HCT116 (cell line): ENCODE measurements around the gene MTG2. TPM values are rescaled to one million over a fixed set of nuclear protein-coding genes. Genes with fewer than 3 reads are reported as not detected.

Experiments
- ATAC-seq: fragments of 200-7000 bp; cut with Tn5 transposase; 2 replicates; pipeline ENCODE4 v1.9.1; 2020; ENCODE audit warnings: mild to moderate bottlenecking, moderate library complexity
- BruUV-seq: library from RNA; stranded (reverse); fragments of 400-500 nt; replicated peaks from 2 replicates; lab custom pipeline; 2021; lab: Mats Ljungman, UMichigan
- CTCF ChIA-PET: fragments of 300-600 bp; sonication (Branson Sonifier 250); formaldehyde crosslinking; loops from one replicate; lab custom pipeline; 2021; ENCODE audit warnings: antibody characterized with exemption; lab: Charles Lee
- POLR2A ChIA-PET: fragments of 300-600, 350-600 bp; sonication (Branson Sonifier 250); formaldehyde crosslinking; loops from one replicate; lab custom pipeline; 2021; ENCODE audit warnings: antibody characterized with exemption; lab: Charles Lee
- RAD21 ChIA-PET, 2 experiments: fragments of 300-600 bp; sonication (Branson Sonifier 250); formaldehyde crosslinking; loops; one replicate each; lab custom pipeline; 2023; ENCODE audit warnings: low total read pairs in 2 of 2; ENCODE audit not compliant: uncharacterized antibody in 2 of 2, unreplicated experiment in 2 of 2, low non-redundant PET in 1 of 2; lab: Charles Lee
- DNase-seq: peaks from one replicate; pipeline ENCODE4 v3.0.0-alpha.2; 2010; ENCODE audit warnings: low read depth, low spot score
- H2AFZ ChIP-seq: fragments of 200-600 bp; shearing (Covaris generic), sonication (generic); 2 replicates; pipeline ENCODE4 v1.6.1; 2017; ENCODE audit warnings: low read depth, mixed run types, mixed read lengths, antibody characterized with exemption, low read length; ENCODE audit not compliant: poor library complexity, severe bottlenecking
- H3K27ac ChIP-seq: 2 replicates; pipeline ENCODE4 v1.5.1; 2012; ENCODE audit warnings: low read depth, low read length
- H3K27me3 ChIP-seq: fragments of 200-600 bp; sonication (generic); 2 replicates; pipeline ENCODE4 v1.6.1; 2016; ENCODE audit warnings: mixed run types, low read length, mixed read lengths; ENCODE audit not compliant: insufficient read depth
- H3K36me3 ChIP-seq, 2 experiments: fragments of 200-500 bp in 1 of 2; fragments of 200-600 bp in 1 of 2; sonication (Bioruptor generic) in 1 of 2; sonication (generic) in 1 of 2; 2 replicates each; pipeline versions ENCODE4 v1.5.1 to v1.6.1; 2014 to 2016; ENCODE audit warnings: low read length in 2 of 2, inconsistent platforms in 1 of 2, mixed read lengths in 1 of 2, mixed run types in 1 of 2; ENCODE audit not compliant: insufficient read depth in 2 of 2, control insufficient read depth in 1 of 2
- H3K4me1 ChIP-seq, 2 experiments: fragments of 200-600 bp in 1 of 2; sonication (generic) in 1 of 2; 2 replicates each; pipeline versions ENCODE4 v1.5.1 to v1.6.1; 2012 to 2017; ENCODE audit warnings: low read length in 2 of 2, inconsistent platforms in 1 of 2, mild to moderate bottlenecking in 1 of 2, mixed read lengths in 1 of 2, mixed run types in 1 of 2, moderate library complexity in 1 of 2; ENCODE audit not compliant: insufficient read depth in 2 of 2, control insufficient read depth in 1 of 2
- H3K4me2 ChIP-seq: fragments of 200-600 bp; sonication (generic); 2 replicates; pipeline ENCODE4 v1.6.1; 2017; ENCODE audit warnings: mixed run types, low read length, mixed read lengths
- H3K4me3 ChIP-seq, 2 experiments: fragments of 200-600 bp in 1 of 2; sonication (generic) in 1 of 2; replicated peaks in 1 of 2; 2 replicates each; pipeline ENCODE4 v1.5.1; 2011 to 2016; ENCODE audit warnings: low read length in 2 of 2, control low read depth in 1 of 2, low read depth in 1 of 2, mild to moderate bottlenecking in 1 of 2, mixed read lengths in 1 of 2, mixed run types in 1 of 2
- H3K79me2 ChIP-seq: fragments of 200-600 bp; sonication (generic); 2 replicates; pipeline ENCODE4 v1.6.1; 2017; ENCODE audit warnings: mild to moderate bottlenecking, mixed run types, low read length, moderate library complexity, mixed read lengths; ENCODE audit not compliant: insufficient read depth
- H3K9ac ChIP-seq: fragments of 200-600 bp; sonication (generic); 2 replicates; pipeline ENCODE4 v1.6.1; 2016; ENCODE audit warnings: low read length, mixed read lengths
- H3K9me2 ChIP-seq: fragments of 200-600 bp; sonication (generic), shearing (Covaris generic); 2 replicates; pipeline ENCODE4 v1.6.1; 2017; ENCODE audit warnings: mixed run types, mild to moderate bottlenecking, moderate library complexity; ENCODE audit not compliant: insufficient read depth
- H3K9me3 ChIP-seq, 2 experiments: fragments of 200-500 bp in 1 of 2; fragments of 200-600 bp in 1 of 2; sonication (Bioruptor generic) in 1 of 2; sonication (generic) in 1 of 2; 2 replicates each; pipeline ENCODE4 v1.6.1; 2014 to 2017; ENCODE audit warnings: low read length in 2 of 2, mixed read lengths in 2 of 2, inconsistent platforms in 1 of 2, low read depth in 1 of 2, mild to moderate bottlenecking in 1 of 2, mixed run types in 1 of 2, moderate library complexity in 1 of 2; ENCODE audit not compliant: control insufficient read depth in 1 of 2, insufficient read depth in 1 of 2
- H4K20me1 ChIP-seq: fragments of 200-600 bp; sonication (generic), shearing (Covaris generic); 2 replicates; pipeline ENCODE4 v1.6.1; 2017; ENCODE audit warnings: mixed run types, mild to moderate bottlenecking, moderate library complexity; ENCODE audit not compliant: insufficient read depth
- CBX3 ChIP-seq: IDR thresholded peaks from 2 replicates; pipeline ENCODE4 v1.6.1; 2012; ENCODE audit warnings: low read depth
- EGR1 ChIP-seq: IDR thresholded peaks from 2 replicates; pipeline ENCODE4 v1.6.1; 2012; ENCODE audit warnings: low read depth
- ELF1 ChIP-seq: IDR thresholded peaks from 2 replicates; pipeline ENCODE4 v1.6.1; 2012; ENCODE audit warnings: low read depth, borderline replicate concordance
- EZH2 ChIP-seq: fragments of 200-600 bp; sonication (generic); IDR thresholded peaks from 2 replicates; pipeline ENCODE4 v1.6.1; 2017; ENCODE audit warnings: antibody characterized with exemption, mixed run types
- EZH2phosphoT487 ChIP-seq: fragments of 200-600 bp; IDR thresholded peaks from 2 replicates; pipeline ENCODE4 v1.6.1; 2018; ENCODE audit warnings: antibody characterized with exemption, borderline replicate concordance
- FOSL1 ChIP-seq: IDR thresholded peaks from 2 replicates; pipeline ENCODE4 v1.6.1; 2012; ENCODE audit warnings: low read depth
- JUND ChIP-seq: IDR thresholded peaks from 2 replicates; pipeline ENCODE4 v1.6.1; 2012
- POLR2A ChIP-seq: IDR thresholded peaks from 2 replicates; pipeline ENCODE4 v1.7.0; 2011; ENCODE audit warnings: borderline replicate concordance; ENCODE audit not compliant: insufficient read depth, insufficient read length; ENCODE audit errors: extremely low read depth
- POLR2AphosphoS5 ChIP-seq: IDR thresholded peaks from 2 replicates; pipeline ENCODE4 v1.6.1; 2011; ENCODE audit warnings: mild to moderate bottlenecking, low read depth, low read length, moderate library complexity
- RAD21 ChIP-seq: IDR thresholded peaks from 2 replicates; pipeline ENCODE4 v1.6.1; 2012; ENCODE audit warnings: low read depth, mild to moderate bottlenecking
- SIN3A ChIP-seq: IDR thresholded peaks from 2 replicates; pipeline ENCODE4 v1.6.1; 2012; ENCODE audit warnings: low read depth
- SP1 ChIP-seq: IDR thresholded peaks from 2 replicates; pipeline ENCODE4 v1.6.1; 2012; ENCODE audit warnings: low read depth
- SRF ChIP-seq: IDR thresholded peaks from 2 replicates; pipeline ENCODE4 v1.6.1; 2012; ENCODE audit warnings: low read depth
- YY1 ChIP-seq: IDR thresholded peaks from 2 replicates; pipeline ENCODE4 v1.6.1; 2011; ENCODE audit warnings: low read length, low read depth, moderate library complexity, mild to moderate bottlenecking; ENCODE audit not compliant: insufficient replicate concordance; ENCODE audit errors: extremely low read depth
- ZBTB33 ChIP-seq: IDR thresholded peaks from 2 replicates; pipeline ENCODE4 v1.6.1; 2011; ENCODE audit warnings: mild to moderate bottlenecking, low read length, moderate library complexity; ENCODE audit not compliant: insufficient replicate concordance; ENCODE audit errors: extremely low read depth
- ZFX ChIP-seq: fragments of 450-650 bp; IDR thresholded peaks from 2 replicates; pipeline ENCODE4 v1.6.1; 2017
- intact Hi-C: fragments of 100-400 bp; cut with micrococcal nuclease; formaldehyde crosslinking; loops from 2 replicates; pipeline ENCODE4 v1.10.0; 2022
- total RNA-seq: library from RNA; stranded (reverse); gene quantifications from one replicate; pipeline ENCODE4 v1.2.1, GENCODE V29; 2021; ENCODE audit not compliant: unreplicated experiment
- TF ChIP-seq, protein P1 (sequence below): IDR thresholded peaks from 2 replicates; pipeline ENCODE4 v1.6.1; 2012

MTG2 gene
- total RNA-seq, 1 experiment from 2014 or later = 43.3 TPM

DNA sequence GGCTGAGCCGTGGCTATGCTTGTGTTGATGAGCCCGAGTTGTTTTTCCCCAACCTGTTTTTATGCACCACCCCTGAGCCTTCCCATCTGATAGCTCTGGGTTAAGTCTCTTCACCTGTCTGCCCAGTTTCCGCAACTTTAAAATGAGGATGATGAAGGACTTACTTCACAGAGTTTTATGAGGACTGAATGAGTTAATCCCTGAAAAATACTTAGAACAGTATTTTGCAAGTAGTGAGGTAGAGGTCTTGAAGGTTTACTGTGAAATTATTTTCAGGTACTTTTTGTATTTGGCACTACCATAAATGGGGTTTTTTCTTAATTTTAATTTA, 3.2 kb downstream of the MTG2 start:
- Histone ChIP-seq H3K4me2 (no peak overlapping the region), H4K20me1 (no peaks in the 10 kb centered on the region), H3K9me3 (no peaks in the 10 kb centered on the region), H3K4me1 (peaks cover 6 to 17% of the 10 kb centered on the region in 2 experiments; a peak in 3 of 4 replicates), H3K27me3 (no peaks in the 10 kb centered on the region)
- ChIA-PET POLR2A (no interaction called here), RAD21 (no interaction called here)
- no peak for DNase-seq
- intact Hi-C loops = no loop called here
- no peak for ATAC-seq
- TF ChIP-seq YY1 = no peak
- TF ChIP-seq POLR2A = no peak
- no peak for TF ChIP-seq FOSL1
- TF ChIP-seq JUND = no peak
- TF ChIP-seq SIN3A = no peak
- TF ChIP-seq POLR2AphosphoS5 = no peak
- no peak for TF ChIP-seq EZH2
- no peak for TF ChIP-seq CBX3
- TF ChIP-seq, protein P1, sequence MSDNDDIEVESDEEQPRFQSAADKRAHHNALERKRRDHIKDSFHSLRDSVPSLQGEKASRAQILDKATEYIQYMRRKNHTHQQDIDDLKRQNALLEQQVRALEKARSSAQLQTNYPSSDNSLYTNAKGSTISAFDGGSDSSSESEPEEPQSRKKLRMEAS = no peak
- TF ChIP-seq ZBTB33 = no peak
- TF ChIP-seq EGR1 = no peak
- no peak for TF ChIP-seq RAD21
- no peak for TF ChIP-seq ELF1
- no peak for TF ChIP-seq EZH2phosphoT487
- TF ChIP-seq SRF = no peak
- TF ChIP-seq SP1 = no peak
- TF ChIP-seq ZFX = no peak
- TF ChIP-seq, all 23 proteins: peak for 0
- BruUV-seq = no TSS peak
- no peak overlapping the region for H3K27ac ChIP-seq
- H3K79me2 ChIP-seq = peaks cover 89% of the 10 kb centered on the region
- no peak overlapping the region for H3K9ac ChIP-seq
- CTCF ChIA-PET = no interaction called here
- no peak overlapping the region for H2AFZ ChIP-seq
- H3K9me2 ChIP-seq = no peaks in the 10 kb centered on the region
- no peak overlapping the region for H3K4me3 ChIP-seq
- no peaks in the 10 kb centered on the region; a peak in 1 of 4 replicates for H3K36me3 ChIP-seq
